PC-9 (cell line): Measurements from ENCODE around the gene FXYD4.

Experiments used
- CTCF ChIP-seq: fragments of 200-600 bp; sonication (generic); conservative IDR thresholded peaks from 2 replicates; pipeline ENCODE4 v1.6.1; 2017; ENCODE audit warnings: mixed run types, antibody characterized with exemption, mild to moderate bottlenecking, moderate library complexity
- EZH2 ChIP-seq: fragments of 200-600 bp; sonication (generic); IDR thresholded peaks from 2 replicates; pipeline ENCODE4 v1.8.0; 2017; ENCODE audit warnings: antibody characterized with exemption, low read depth

DNA sequence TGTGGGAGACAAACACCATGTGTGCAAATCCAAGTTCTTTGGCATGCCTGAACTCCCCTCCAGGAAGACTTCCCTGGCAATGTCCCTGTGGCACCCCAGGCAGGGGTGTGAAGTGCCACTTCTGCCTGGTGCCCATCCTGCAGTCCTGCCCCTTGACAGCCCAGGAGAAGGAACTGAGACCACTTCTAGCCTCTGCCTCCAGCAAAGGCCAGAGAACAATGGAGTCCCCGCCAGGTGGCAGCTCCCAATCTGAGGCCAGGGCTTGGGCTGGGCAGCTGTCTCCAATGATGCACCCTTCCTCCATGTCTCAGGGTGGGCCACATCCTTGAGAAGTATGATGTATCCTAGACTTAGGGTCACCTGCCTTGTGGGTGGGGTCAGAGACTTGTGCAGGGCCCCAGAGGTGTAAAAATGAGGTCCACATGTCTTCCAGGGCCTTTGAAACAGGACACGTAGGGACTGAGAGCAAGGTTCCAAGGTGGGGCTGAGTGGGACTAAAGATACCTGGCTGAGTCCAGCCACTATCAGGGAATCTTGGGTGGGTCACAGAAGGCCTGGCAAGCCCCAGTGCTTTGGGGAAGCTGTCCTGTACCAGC, 5.5 kb downstream of the FXYD4 start:
- TF ChIP-seq CTCF (no peak), EZH2 (no peak)
